ENCODE results near the gene PJVK.

GRCh38 chr2:178477443-178478129 is 26.4 kb downstream of the PJVK start:
- TF ChIP-seq, protein P1, sequence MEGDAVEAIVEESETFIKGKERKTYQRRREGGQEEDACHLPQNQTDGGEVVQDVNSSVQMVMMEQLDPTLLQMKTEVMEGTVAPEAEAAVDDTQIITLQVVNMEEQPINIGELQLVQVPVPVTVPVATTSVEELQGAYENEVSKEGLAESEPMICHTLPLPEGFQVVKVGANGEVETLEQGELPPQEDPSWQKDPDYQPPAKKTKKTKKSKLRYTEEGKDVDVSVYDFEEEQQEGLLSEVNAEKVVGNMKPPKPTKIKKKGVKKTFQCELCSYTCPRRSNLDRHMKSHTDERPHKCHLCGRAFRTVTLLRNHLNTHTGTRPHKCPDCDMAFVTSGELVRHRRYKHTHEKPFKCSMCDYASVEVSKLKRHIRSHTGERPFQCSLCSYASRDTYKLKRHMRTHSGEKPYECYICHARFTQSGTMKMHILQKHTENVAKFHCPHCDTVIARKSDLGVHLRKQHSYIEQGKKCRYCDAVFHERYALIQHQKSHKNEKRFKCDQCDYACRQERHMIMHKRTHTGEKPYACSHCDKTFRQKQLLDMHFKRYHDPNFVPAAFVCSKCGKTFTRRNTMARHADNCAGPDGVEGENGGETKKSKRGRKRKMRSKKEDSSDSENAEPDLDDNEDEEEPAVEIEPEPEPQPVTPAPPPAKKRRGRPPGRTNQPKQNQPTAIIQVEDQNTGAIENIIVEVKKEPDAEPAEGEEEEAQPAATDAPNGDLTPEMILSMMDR (conservative IDR thresholded peaks at IDR 0.05): no peak
- no peak for TF ChIP-seq ZFX (IDR thresholded peaks at IDR 0.05)
